Umbilical cord (tissue), 2 donors: ENCODE measurements around the gene CDH23. TPM values are rescaled to one million over a fixed set of nuclear protein-coding genes. Genes with fewer than 3 reads are reported as not detected.

Source experiments
- DNase-seq: peaks from one replicate; pipeline ENCODE4 v3.0.0-alpha.2; 2015; ENCODE audit warnings: low spot score
- total RNA-seq: library from RNA; depleted of rRNA; stranded (reverse); fragments of >200 nt; gene quantifications from one replicate; pipeline ENCODE4 v1.2.3, GENCODE V29; 2014; ENCODE audit warnings: low replicate concordance; ENCODE audit not compliant: insufficient read depth

The CDH23 gene
- total RNA-seq, 1 donor from 2014 or later = 7.0 TPM

DNA sequence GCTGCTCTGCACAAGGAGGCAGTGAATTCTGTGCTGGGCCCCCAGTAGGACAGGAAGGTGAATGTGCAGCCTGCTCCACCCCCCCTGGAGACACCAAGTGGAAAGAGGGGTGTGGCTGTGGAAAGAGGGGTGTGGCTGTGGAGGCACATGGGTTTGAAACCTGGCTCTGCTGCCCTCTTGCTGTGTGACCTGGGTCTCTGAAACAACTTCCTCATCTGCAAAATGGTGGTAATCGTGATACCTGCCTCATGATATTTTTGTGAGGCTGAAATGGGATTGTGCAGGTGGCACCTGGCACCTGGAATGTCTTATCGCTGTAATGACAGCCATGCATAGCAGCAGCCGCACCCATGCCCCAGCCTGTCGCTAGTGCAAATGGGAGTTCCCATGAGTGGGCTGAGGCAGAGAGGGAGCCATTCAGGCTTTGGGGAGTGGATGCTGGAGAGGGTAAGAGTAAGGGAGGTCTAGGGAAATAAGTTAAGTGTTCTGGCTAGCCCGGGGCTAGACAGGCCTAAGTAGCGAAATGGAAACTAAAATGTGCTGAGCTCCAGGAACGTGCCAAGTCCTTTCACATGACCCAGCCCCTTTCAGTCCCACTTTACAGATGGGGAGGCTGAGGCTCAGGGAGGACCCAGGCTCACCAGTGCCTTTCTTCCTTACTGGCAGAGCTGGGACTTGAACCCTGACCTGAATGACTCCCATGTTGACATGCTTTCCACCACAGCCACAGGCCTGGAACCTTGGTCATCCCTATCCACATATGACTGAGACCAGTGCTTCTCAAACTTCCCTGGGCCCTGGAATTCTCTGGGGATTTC lies 287.8 kb downstream of the CDH23 start:
- DNase-seq = no peak

DNA sequence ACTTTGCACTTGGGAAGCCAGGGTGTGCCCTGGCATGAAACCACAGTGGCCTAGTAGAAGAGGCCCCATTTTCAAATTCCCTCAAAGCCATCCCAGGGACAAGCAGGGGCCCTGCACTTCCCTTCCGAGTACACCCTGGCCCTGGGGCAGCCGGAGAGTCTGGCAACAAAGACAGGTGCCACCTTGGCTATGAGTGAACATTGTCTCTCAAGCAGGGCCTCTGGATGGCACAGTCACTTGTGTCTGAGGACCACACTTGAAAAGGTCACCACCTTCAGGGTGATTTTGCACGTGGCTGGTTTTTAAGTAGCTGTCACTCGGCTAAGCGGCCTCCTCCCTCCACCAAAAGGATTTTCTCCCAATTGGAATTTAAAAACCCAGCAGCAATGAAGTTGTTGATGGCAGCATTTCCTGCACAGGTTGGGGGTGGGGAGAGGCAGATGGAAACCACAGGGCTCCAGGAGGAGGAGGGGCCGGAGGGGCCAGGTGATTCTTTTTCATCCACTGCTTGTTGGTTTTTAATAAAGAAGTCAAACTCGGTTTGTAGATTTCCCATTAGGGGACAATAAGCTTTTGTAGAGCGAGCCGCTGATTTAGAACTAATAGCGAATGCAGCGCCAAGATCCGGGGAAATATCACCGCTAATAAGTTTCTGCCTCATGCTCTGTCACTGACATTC lies 289.0 kb downstream of the CDH23 start:
- DNase-seq = no peak

DNA sequence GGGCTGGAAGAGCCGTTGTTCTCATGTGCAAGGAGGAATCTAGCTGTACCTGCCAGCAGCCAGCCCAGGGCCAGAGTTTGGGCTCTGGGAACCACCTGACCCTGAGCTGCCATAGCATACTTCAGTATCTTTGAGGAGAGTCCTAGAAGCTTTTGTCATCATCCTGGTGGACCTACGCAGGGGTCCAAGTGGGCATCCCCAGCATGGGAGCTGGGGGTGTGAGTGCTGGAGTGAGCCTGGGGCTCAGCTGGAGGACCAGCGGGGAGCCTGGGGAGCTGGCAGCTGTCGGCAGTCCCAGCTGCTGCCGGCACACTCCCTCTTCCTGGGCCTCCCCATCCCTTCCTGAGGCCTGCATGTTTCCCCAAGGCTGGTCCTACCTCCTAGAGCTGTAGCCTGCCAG lies 290.4 kb downstream of the CDH23 start:
- DNase-seq = no peak

DNA sequence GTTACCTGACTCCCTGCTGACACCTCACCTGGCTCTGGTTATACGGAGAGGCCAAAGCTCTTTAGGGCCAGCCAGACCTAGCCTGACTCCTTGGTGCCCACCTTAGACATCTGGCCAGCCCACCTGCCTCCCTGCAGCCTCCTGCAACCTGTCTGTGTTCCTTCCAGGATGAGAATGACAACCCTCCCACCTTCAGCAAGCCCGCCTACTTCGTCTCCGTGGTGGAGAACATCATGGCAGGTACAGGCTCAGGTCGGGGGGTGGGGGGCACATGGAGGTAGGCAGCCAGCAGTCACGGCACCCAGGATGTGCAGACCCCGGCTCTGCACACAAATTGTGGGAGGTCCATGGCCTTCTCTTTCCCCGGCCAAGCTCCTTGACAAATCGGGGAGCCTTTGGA lies 290.8 kb downstream of the CDH23 start:
- DNase-seq = no peak

DNA sequence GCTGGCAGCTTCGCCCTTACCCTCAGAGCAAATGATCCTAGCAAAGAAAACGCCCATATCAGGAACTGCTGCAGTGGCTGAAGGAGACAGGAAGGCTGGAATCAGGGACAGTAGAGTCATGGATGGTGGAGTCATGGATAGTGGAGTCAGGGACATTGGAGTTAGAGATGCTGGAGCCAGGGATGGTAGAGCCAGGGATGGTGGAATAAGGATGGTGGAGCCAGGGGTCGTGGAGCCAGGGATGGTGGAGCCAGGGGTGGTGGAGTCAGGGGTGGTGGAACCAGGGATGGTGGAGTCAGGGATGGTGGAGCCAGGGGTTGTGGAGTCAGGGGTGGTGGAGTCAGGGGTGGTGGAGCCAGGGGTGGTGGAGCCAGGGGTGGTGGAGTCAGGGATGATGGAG lies 291.5 kb downstream of the CDH23 start:
- no peak for DNase-seq

DNA sequence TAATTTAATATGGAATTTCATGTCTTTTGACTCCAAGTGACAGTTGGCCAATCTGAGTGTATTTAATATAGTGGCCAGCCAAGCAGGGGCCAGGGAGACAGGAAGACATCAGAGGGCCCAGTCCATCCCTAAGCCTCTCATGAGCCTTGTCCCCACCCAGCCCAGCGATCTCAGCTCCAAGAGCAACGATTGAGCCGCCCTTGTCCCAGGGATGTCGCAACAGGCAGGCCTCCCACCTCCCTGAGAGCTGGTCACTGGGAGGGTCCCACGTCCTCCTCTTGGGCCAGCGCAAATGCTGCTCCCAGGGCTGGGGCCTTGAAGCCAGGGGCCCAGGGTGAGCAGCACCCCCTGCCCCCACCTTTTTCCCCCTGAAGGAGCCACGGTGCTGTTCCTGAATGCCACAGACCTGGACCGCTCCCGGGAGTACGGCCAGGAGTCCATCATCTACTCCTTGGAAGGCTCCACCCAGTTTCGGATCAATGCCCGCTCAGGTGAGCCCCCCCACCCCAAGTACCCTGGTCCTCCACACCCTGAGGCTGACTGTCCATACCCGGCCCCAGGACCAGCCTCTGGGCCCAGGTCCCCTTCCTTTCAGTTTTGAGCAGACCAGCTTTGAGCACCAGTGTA lies 293.5 kb downstream of the CDH23 start:
- DNase-seq = no peak

DNA sequence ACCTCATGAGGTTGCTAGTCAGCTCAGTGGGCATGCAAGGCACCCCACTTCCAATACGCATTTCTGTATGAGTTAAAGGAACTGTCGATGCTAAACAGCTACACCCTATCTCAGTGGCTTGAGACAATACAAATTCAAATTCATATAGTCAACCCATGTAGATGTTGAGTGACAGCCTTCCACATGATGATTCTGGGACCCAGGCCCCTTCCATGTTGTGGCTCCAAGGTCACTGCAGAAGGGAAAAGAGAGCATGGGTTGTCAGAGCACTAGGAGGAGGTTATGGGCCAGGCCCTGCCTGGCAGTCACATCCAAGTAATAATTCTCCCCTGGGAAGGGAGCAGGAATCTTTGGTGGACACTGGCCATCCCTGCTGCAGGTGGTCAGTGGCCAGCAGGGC lies 294.7 kb downstream of the CDH23 start:
- DNase-seq = no peak

DNA sequence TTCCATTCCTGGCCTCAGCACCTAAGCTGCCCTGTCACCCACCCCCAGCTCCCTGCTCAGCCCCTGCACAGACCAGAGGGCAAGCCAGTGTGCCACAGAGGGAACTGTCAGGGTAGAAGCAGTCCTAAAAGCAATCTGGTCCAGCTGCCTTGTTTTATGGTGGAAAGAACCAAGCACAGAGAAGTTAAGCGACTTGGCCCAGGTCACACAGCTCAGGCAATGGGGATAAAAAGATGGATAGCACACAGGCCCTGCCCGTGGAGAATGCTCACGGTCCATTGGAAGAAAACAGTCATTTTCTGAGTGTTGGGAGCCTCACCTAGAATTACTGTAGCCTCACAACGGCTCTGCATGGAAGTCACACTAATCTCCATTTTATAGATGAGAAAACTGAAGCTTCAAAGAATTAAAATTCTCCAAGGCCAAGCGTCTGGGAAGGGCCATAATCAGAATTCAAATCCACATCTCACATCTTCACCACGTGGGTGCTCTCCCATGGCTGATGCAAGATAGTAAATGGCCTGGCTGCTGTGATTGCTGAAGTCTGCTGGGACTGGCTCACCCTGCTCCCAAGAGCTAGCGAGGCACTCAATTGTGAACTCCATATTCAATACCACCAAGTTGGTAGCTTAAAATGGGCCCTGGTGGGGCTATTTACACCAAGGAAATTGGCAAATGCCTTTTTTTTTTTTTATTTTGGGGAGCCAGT lies 296.0 kb downstream of the CDH23 start:
- no peak for DNase-seq

DNA sequence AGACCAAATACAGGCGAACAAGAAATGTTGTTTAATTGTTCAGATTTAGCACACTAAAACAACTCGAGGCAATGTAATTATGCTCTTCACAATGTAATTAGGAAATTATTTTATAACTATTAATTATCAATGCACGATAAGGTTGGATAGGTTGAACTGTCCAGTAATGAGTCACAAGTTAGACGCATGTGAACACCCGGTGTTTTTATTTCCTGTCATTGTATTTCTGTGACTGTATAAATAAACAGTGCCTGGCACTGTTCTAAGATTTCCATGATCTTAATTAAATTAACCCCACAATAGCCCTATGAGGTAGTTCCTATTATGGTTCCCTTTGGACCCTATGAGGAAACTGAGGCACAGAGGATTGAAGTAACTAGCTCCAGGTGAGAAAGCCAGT lies 296.7 kb downstream of the CDH23 start:
- DNase-seq = no peak

DNA sequence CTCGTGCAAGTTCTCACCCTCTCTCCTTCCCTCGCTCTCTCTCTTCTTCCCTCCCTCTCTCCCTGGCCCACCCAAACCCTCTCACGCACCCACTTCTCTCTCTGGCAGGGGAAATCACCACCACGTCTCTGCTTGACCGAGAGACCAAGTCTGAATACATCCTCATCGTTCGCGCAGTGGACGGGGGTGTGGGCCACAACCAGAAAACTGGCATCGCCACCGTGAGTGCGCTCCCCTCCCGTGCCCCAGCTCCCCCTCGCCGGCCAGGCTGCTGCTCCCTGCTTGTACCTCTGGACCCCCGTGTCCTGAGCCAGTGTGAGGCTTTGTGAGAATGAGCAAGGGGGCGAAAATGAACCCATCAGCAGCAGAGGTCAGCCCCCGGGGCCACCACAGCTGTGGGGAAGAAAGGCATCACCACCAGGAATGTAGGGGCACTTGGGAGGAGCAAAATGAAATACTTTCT lies 297.4 kb downstream of the CDH23 start:
- no peak for DNase-seq

DNA sequence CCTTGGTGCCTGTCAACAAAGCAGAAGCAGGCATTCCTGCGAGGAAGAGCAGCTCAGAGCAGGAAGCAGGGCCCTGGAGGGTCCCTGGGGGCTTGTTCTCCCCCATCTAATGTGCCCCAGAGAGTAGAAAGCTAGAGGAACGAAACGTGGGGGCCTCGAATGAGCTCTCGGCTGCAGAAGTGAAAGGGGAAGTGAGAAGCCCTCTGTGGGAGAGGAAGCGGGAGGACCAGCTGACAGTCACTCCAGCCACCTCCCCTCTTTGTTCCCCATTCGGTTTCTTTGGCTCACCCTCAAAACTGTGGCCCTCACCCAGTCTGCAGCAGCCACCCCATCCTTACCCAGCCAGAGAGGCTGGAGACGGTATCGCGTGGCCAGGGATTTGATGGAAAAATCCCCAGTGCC lies 297.8 kb downstream of the CDH23 start:
- peak; percentile 46 for DNase-seq

DNA sequence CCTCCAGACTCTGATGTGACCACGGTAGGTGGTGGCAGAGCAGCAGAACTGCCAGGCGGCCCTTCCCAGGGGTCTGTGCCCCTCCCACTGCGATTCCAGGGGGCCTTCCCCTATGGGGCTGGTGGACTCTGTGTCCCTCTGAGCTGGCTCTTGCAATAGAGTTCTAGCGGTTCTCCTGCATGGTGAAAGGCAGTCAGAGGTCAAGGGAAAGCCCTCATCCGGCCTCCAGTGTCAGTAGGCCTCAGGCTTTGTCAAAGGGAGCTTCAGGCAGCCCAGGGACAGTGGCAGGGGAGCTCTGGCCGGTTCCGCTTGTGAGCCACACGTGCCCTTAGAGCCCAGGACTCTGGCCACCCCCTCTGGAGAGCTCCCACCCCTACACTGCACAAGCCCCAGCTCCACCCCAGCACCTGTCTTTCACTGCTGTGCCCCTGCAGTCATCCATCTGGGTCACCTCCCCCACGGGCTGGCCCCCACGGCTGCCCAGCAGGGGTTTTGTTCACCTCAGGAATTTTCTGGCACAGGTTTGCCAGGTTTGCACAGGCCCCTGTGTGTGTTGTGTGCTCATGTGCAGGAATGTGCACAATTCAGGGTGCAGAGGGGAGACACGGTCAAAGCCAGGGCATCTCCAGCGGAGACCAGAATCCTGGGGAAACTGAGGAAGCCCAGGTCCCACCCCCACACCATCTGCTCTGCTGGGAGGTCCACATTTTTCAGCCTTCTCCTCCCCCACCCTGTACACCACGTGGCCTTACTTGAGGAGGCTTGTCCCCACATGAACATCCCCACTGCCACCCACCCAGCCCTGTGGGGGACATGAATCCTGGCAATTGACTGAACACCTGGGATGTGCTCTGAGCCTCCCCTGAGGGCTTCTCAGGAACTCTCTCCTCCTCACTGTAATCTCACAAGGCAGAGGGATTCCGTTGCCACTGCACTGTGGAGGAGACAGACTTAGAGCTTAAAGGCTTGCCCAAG lies 299.1 kb downstream of the CDH23 start:
- no peak for DNase-seq

DNA sequence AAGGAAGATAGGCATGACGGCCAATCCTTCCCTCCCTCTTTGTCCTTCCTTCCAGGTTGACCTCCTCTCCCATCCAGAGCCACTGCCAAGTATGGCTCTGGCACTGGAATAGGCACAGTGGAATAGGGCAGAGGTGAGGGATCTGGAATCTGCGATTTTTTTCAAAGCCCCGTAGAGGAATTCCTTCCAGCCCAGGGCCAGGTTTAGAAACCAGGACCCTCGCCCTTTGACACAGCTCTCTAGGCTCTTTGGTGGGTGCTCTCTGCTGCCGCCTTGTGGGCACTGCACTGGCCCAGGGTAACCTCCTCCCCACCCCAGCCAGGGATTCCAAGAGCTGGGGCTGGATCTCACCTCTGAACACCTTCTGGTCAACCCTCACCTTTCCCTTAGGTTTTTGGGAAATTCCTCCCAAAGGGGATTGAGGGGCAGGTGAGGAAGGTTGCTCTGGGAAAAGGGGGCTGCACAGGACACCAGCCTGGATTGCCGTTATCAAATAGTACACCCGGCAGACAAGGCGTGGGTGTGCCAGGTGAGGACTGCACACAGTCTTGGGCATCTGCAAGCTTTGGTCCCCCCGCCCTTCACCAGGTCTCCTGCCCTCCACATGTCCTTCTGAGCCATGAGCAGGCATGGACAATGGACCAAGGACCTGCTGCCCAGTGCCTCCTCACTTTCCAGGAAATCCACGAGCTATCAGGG lies 300.1 kb downstream of the CDH23 start:
- DNase-seq = peak; percentile 42

DNA sequence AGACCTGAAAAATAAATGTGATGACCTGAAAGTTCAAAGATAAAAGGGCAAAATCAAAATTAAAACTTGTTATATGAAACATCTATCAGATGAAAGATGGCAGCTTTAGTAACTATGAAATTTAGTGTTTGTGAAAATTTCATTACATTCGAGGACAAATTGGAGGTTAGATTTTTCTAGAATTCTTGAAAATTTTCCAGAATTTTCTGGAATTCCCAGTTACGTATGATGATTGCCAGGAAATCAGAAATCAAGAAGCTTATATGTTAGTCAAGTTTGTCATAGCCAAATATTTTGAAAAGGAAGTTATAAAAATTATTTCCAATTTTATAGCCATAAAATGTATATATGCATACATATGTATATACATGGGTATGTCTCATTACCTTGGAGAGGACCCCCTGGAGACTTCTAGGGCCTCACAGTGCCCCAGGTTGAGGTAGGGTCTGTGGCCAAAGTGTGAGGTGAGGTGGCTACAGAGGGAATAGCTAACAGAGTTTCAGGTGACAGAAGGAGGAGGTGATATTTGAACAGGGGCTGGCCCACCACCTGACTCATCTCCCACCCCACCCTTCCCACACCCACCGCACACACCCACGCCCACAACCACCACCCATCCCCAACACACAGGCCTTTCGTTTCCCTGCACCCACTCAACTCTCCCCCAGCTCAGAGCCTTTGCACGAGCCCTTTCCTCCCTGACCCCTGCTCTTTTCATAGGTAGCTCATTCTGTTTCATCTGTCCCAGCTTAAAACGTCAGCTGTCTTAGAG lies 301.4 kb downstream of the CDH23 start:
- DNase-seq = no peak

DNA sequence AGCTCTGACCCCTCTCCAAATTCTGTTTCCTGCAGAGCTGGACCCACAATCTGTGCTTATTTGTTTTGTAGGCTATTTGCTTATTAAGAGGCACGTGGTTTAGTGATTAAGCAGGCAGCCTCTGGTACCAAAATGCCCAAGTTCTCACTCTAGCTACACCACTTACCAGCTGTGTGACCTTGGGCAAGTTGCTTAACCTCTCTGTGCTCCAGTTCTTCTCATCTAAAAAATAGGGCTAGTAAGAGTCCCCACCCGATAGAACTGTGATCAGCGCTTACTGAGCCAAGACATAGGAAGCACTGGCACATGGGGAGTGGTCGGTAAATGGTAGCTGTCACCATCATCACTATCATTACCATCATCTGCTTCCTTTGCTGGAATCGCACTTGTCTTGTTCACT lies 302.0 kb downstream of the CDH23 start:
- no peak for DNase-seq

DNA sequence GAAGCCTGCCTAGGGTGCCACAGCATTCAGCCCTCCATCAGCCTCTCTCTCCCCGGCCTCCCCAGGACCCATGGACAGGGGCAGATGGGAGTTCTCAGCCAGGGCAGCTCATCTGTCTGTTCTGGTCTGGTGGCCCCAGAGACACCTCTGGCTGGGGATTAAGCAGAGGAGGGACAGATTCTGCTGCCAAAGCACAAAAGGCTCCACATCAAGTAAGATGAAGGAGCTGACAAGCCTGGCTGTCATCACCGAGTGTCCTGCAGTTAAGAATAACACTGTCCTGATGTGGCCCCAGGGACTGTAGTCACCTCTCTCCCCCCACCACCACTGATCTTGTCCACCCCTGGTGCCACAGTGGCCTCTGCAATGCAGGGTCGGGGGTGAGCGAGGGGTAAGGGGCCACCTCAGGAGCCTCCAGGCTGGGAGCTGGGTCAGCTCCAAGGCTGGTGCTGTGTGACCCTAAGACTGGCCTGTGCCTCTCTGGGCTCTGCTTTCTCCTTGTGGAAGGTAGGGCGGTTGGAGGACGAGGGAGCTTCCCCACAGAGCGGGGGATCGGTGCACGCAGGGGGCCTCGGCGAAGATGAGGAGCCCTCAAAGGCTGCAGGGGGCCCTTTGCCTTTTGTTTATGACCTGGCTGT lies 304.1 kb downstream of the CDH23 start:
- DNase-seq = no peak

DNA sequence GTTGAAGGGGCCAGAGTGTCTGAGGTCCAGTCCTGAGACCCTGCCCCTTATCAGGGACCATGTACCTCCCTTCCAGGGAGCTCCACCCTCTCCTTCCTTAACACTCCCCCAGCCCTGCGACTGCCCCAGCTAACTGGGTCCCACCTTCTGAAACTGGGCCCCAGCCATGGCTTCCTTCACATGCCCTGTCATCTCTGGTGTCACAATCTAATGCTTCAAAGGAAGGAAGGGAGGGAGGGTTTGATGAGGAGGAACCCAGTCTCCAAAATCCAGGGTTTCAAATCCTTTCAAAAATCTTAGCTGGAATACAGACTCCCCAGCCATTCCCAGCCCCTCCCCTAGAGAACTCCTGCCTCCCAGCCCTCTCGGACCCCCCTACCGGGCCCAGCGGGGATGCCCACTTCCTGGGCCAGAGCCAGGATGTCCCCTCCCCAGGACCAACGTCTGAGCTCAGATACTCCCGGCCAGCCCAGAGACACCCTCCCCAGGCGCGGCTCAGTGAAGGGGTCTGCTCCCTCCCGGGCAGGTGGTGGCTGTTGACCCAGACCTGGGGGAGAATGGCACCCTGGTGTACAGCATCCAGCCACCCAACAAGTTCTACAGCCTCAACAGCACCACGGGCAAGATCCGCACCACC lies 304.9 kb downstream of the CDH23 start:
- no peak for DNase-seq

DNA sequence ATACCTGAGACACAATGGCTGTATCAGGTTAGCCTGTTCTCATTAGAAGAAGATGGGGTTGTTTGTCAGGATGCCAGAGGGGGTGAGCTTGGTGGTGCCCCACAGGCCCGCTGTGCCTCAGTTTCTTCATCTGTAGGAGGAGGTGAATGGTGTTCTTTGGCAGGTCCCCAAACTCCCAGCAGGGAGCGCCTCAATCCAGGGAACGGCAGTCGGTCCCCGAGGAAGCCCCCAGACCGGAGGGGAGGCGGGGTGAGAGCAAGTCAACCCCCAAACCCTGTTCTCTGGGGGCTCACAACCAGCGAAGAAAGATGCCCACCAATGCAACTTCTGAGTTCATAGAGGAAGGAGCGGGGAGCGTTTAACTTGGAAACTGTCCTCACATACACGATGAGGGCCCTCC lies 306.9 kb downstream of the CDH23 start:
- no peak for DNase-seq
